Anterior cingulate cortex (tissue), 58 donors: Measurements from ENCODE around the gene KIAA0040.
"Not testable (repeated sequence)": the region's sequence is repeated elsewhere in the genome, so short reads cannot be mapped to it uniquely, and the experiment has no call there.

ENCODE experiments used
- DNase-seq, 58 donors: peaks; one replicate each; lab custom pipeline; 2025; lab: John Stamatoyannopoulos, UW

KIAA0040 gene

GRCh38 chr1:175114996-175115395 is 77.6 kb downstream of the KIAA0040 start:
- no peak for DNase-seq

GRCh38 chr1:175108331-175108820 is 84.2 kb downstream of the KIAA0040 start:
- DNase-seq = not testable (repeated sequence)
